GM12801 (cell line): ENCODE data around the gene ZNF701.

Source experiments
- CTCF ChIP-seq: IDR thresholded peaks from one replicate; pipeline ENCODE4 v1.5.1; 2011; ENCODE audit warnings: control low read depth; ENCODE audit not compliant: insufficient read length; ENCODE audit errors: extremely low read depth

The ZNF701 gene

GRCh38 chr19:52600639-52601024 is 30.5 kb downstream of the ZNF701 start:
- TF ChIP-seq CTCF: no peak

- no peak for TF ChIP-seq CTCF
These were observed 31.2 kb downstream of the ZNF701 start for GRCh38 chr19:52601025-52601973.

GRCh38 chr19:52602941-52603340 is 32.9 kb downstream of the ZNF701 start:
- no peak for TF ChIP-seq CTCF

DNA sequence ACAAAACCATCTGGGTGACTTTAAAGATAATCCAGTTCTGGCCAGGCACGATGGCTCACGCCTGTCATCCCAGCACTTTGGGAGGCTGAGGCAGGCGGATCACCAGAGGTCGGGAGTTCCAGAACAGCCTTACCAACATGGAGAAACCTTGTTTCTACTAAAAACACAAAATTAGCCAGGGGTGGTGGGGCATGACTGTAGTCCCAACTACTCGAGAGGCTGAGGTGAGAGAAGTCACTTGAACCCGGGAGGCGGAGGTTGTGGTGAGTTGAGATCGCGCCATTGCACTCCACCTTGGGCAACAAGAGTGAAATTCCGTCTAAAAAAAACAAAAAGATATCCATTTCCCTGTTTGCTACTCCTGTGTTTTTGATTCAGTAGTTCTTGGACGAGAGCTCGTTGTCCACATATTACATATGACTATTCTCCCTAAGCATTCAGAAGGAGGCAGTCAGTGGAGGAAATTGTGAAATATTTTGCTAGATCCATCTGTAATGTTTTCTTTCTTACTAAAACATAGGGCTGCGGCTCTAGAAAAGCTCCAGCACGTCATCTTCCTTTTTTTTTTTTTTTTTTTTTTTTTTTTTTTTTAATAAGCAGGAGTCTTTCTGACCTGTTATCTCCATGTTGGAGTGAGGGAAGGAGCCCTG is 33.6 kb downstream of the ZNF701 start:
- no peak for TF ChIP-seq CTCF

- TF ChIP-seq CTCF: no peak
These were observed 43.3 kb downstream of the ZNF701 start for GRCh38 chr19:52613299-52613906.

DNA sequence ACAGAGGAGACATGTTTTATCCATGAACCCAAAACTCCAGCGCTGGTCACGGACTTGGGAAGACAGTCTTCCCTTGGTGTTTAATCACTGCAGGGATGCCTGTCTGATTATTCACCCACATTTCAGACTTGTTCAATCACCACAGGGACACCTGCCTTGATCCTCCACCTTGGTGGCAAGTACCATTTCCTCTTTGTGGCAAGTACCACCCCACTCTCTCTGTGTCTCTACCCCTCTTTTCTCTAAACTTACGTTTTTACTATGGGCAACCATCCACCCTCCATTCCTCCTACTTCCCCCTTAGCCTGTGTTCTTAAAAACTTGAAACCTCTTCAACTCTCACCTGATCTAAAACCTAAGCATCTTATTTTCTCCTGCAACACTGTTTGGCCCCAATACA is 51.3 kb downstream of the ZNF701 start:
- no peak for TF ChIP-seq CTCF

- TF ChIP-seq CTCF: no peak
These were observed 52.2 kb downstream of the ZNF701 start for GRCh38 chr19:52622261-52622660.
